Measurements from ENCODE around the gene UBE3D.
A peak's percentile ranks its signal among the peaks of the same experiment; 100 is the strongest.
"Not testable (repeated sequence)": the region's sequence is repeated elsewhere in the genome, so short reads cannot be mapped to it uniquely, and the experiment has no call there.

The UBE3D gene

GRCh38 chr6:82872185-82872584 lies 193.5 kb downstream of the UBE3D start:
- DNase-seq (ENCODE audit: low spot score), result peak; percentile 76

- no peak for DNase-seq (ENCODE audit: low spot score)
These were observed 195.0 kb downstream of the UBE3D start for GRCh38 chr6:82870582-82871172.

- no peak for DNase-seq (ENCODE audit: low spot score)
These were observed 196.1 kb downstream of the UBE3D start for GRCh38 chr6:82869493-82869892.

GRCh38 chr6:82867946-82868345 lies 197.7 kb downstream of the UBE3D start:
- DNase-seq (ENCODE audit: low spot score), result no peak

GRCh38 chr6:82866446-82866845 lies 199.2 kb downstream of the UBE3D start:
- DNase-seq (ENCODE audit: low spot score), result peak; percentile 58

GRCh38 chr6:82865461-82865860 lies 200.2 kb downstream of the UBE3D start:
- DNase-seq (ENCODE audit: low spot score), result no peak

- DNase-seq (ENCODE audit: low spot score), result peak; percentile 73
These were observed 201.9 kb downstream of the UBE3D start for GRCh38 chr6:82863781-82864180.

- peak; percentile 84 for DNase-seq (ENCODE audit: low spot score)
These were observed 203.1 kb downstream of the UBE3D start for GRCh38 chr6:82862543-82862942.

- DNase-seq (ENCODE audit: low spot score), result no peak
These were observed 204.5 kb downstream of the UBE3D start for GRCh38 chr6:82861121-82861520.

GRCh38 chr6:82856077-82856476 lies 209.6 kb downstream of the UBE3D start:
- DNase-seq (ENCODE audit: low spot score), result not testable (repeated sequence)

- DNase-seq (ENCODE audit: low spot score), result not testable (repeated sequence)
These were observed 212.7 kb downstream of the UBE3D start for GRCh38 chr6:82852904-82853303.

GRCh38 chr6:82843291-82843885 lies 222.3 kb downstream of the UBE3D start:
- DNase-seq (ENCODE audit: low spot score), result peak; percentile 70

- peak; percentile 92 for DNase-seq (ENCODE audit: low spot score)
These were observed 222.9 kb downstream of the UBE3D start for GRCh38 chr6:82842721-82843120.
